Measurements from ENCODE around the gene CADM1. TPM values are rescaled to one million over a fixed set of nuclear protein-coding genes. Genes with fewer than 3 reads are reported as not detected.

The CADM1 gene
- total and polyA plus RNA-seq, 2 experiments from 2014 or later: 48.4 to 54.3 TPM

- 83% methylated on average over 3 of the region's 3 CpGs for WGBS (ENCODE audit: low lambda C conversion rate, missing lambda C conversion rate)
These were observed 173.3 kb downstream of the CADM1 start for GRCh38 chr11:115330684-115331482.

GRCh38 chr11:115326526-115326925 is 177.7 kb downstream of the CADM1 start:
- 90% methylated on average over 2 of the region's 2 CpGs for WGBS (ENCODE audit: low lambda C conversion rate, missing lambda C conversion rate)
- no peaks in the 10 kb centered on the region for H3K4me1 ChIP-seq (ENCODE audit: insufficient read depth)
- no peaks in the 10 kb centered on the region for H3K9me3 ChIP-seq (ENCODE audit: low read depth)
- no peaks in the 10 kb centered on the region for H3K79me2 ChIP-seq
- no peak for TF ChIP-seq EZH2 (IDR thresholded peaks at IDR 0.05; ENCODE audit: borderline replicate concordance)
- TF ChIP-seq CTCF (IDR thresholded peaks at IDR 0.05; ENCODE audit: poor library complexity): no peak
- no peak for TF ChIP-seq EZH2phosphoT487 (IDR thresholded peaks at IDR 0.05; ENCODE audit: low read depth, severe bottlenecking, unreplicated experiment)
- H3K27ac ChIP-seq: no peak overlapping the region
- no peak overlapping the region for H3K4me2 ChIP-seq
- H3K9me2 ChIP-seq (replicated peaks; ENCODE audit: insufficient read depth): no peaks in the 10 kb centered on the region
- no peaks in the 10 kb centered on the region for H3K36me3 ChIP-seq (replicated peaks; ENCODE audit: insufficient read depth, low read depth)
- no peak overlapping the region for H2AFZ ChIP-seq
- H4K20me1 ChIP-seq (ENCODE audit: insufficient read depth, poor library complexity, severe bottlenecking): no peaks in the 10 kb centered on the region
- DNase-seq (ENCODE audit: low spot score): no peak
- H3K4me3 ChIP-seq: no peak overlapping the region
- no peaks in the 10 kb centered on the region for H3K27me3 ChIP-seq

More at GRCh38 chr11:115330684-115331482, 173.3 kb downstream of the CADM1 start:
- TF ChIP-seq CTCF (IDR thresholded peaks at IDR 0.05; ENCODE audit: poor library complexity) (no peak), EZH2phosphoT487 (IDR thresholded peaks at IDR 0.05; ENCODE audit: low read depth, severe bottlenecking, unreplicated experiment) (no peak), EZH2 (IDR thresholded peaks at IDR 0.05; ENCODE audit: borderline replicate concordance) (no peak)
- no peak for DNase-seq (ENCODE audit: low spot score)
- no peaks in the 10 kb centered on the region for H4K20me1 ChIP-seq (ENCODE audit: insufficient read depth, poor library complexity, severe bottlenecking)
- H3K9me2 ChIP-seq (replicated peaks; ENCODE audit: insufficient read depth): no peaks in the 10 kb centered on the region
- H2AFZ ChIP-seq: no peak overlapping the region
- no peak overlapping the region for H3K27ac ChIP-seq
- no peak overlapping the region for H3K4me2 ChIP-seq
- no peak overlapping the region for H3K4me3 ChIP-seq
- no peaks in the 10 kb centered on the region for H3K36me3 ChIP-seq (replicated peaks; ENCODE audit: insufficient read depth, low read depth)
- no peaks in the 10 kb centered on the region for H3K27me3 ChIP-seq
- H3K79me2 ChIP-seq: no peaks in the 10 kb centered on the region
- H3K4me1 ChIP-seq (ENCODE audit: insufficient read depth): no peaks in the 10 kb centered on the region
- H3K9me3 ChIP-seq (ENCODE audit: low read depth): no peaks in the 10 kb centered on the region

- H3K27ac ChIP-seq: no peak overlapping the region
- 84% methylated on average over 1 of the region's 1 CpG for WGBS (ENCODE audit: low lambda C conversion rate, missing lambda C conversion rate)
- no peaks in the 10 kb centered on the region for H3K79me2 ChIP-seq
These were observed 178.7 kb downstream of the CADM1 start for GRCh38 chr11:115325523-115325922.

More at GRCh38 chr11:115325523-115325922, 178.7 kb downstream of the CADM1 start:
- no peaks in the 10 kb centered on the region for H3K27me3 ChIP-seq
- no peak overlapping the region for H3K4me2 ChIP-seq
- H3K4me1 ChIP-seq (ENCODE audit: insufficient read depth): no peaks in the 10 kb centered on the region
- no peaks in the 10 kb centered on the region for H3K9me2 ChIP-seq (replicated peaks; ENCODE audit: insufficient read depth)
- H3K4me3 ChIP-seq: no peak overlapping the region
- H3K9me3 ChIP-seq (ENCODE audit: low read depth): no peaks in the 10 kb centered on the region
- H4K20me1 ChIP-seq (ENCODE audit: insufficient read depth, poor library complexity, severe bottlenecking): no peaks in the 10 kb centered on the region
- no peak overlapping the region for H2AFZ ChIP-seq
- no peaks in the 10 kb centered on the region for H3K36me3 ChIP-seq (replicated peaks; ENCODE audit: insufficient read depth, low read depth)
- no peak for DNase-seq (ENCODE audit: low spot score)
- no peak for TF ChIP-seq EZH2phosphoT487 (IDR thresholded peaks at IDR 0.05; ENCODE audit: low read depth, severe bottlenecking, unreplicated experiment)
- no peak for TF ChIP-seq EZH2 (IDR thresholded peaks at IDR 0.05; ENCODE audit: borderline replicate concordance)
- TF ChIP-seq CTCF (IDR thresholded peaks at IDR 0.05; ENCODE audit: poor library complexity): no peak
